ENCODE measurements around the gene CARMIL1.
"Not testable (repeated sequence)": the region's sequence is repeated elsewhere in the genome, so short reads cannot be mapped to it uniquely, and the experiment has no call there.

CARMIL1 gene

DNA sequence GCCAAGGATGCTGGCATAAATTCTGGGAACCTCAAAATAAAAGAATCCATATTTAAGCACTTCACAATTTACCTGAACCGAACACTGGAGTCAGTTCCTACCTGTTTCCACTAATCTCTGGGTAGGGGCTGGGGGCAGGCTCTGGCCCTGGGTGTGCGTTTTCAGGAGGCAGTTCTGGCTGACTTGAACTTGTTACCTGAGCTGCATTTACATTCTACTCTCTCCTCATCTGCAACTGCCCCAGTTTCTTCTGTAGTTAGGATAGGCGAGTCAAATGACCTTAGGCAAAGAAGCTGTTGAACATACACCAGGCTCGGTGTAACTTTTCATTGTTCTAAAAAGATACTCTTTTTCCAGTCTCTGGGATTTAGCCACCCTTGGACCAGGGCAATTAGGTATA is 13.2 kb downstream of the CARMIL1 start:
- Mint-ChIP-seq H3K27me3 (no peaks in the 10 kb centered on the region), H3K9me3 (no peaks in the 10 kb centered on the region), H3K4me3 (no peak overlapping the region), H3K4me1 (peaks cover 52% of the 10 kb centered on the region), H3K27ac (no peak overlapping the region), H3K36me3 (peaks cover 2% of the 10 kb centered on the region)

DNA sequence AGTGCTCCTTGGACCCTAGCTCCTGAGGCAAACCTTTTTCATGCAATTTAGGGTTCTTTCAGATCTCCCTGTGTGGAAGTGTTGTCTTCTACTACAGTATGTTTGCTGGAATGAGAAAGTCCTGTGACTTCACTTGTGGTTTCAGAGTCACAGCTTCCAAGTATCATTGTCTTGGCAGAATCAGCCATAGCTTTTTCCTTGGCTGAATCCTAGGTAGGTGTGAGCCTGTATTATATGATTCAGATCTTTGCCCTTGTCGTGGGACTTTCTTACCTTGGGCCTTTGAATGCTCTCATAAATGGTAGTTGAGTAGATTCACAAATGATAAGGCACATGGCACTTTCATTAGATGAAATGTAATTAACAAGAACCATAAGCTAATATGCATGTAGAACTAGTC is 16.5 kb downstream of the CARMIL1 start:
- Mint-ChIP-seq H3K4me3 (no peak overlapping the region), H3K4me1 (peaks cover 50% of the 10 kb centered on the region), H3K36me3 (peaks cover 2% of the 10 kb centered on the region), H3K27ac (peak overlapping the region; percentile 8), H3K27me3 (no peaks in the 10 kb centered on the region), H3K9me3 (no peaks in the 10 kb centered on the region)

DNA sequence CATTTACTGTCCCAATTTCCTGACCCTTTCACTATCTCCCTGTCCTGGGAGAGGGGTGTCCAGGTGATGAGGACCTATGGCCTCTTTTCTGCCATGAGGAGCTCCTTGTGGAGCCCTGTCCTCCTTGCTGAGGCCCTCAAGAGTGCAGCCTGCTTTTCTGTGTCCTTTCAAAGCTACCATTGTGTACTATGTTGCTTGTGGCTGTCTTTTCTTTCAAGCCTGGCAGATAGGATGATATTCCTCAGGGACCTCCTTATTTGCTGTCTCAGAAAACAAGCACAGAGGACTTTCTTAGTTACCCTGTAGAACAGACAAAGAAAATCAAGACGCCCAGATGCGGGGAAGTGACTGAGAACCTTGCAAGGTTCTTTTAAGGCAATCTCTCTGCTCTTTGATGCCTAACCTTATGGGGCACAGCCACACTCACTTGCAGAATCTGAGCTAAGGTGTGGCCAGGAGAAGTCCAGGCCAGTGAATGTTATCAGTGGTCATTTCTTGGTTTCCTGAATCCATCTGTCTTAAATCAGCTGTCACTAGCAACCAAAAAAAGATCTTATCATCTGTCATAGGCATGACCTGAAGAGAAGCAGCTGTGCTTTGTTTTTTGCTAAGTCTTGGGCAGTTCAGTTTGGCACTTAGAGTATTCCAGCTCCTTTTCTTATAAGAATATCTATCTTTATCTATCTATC is 17.2 kb downstream of the CARMIL1 start:
- Mint-ChIP-seq H3K27ac (no peak overlapping the region), H3K36me3 (peaks cover 2% of the 10 kb centered on the region), H3K4me1 (peaks cover 54% of the 10 kb centered on the region), H3K27me3 (no peaks in the 10 kb centered on the region), H3K4me3 (no peak overlapping the region), H3K9me3 (no peaks in the 10 kb centered on the region)

DNA sequence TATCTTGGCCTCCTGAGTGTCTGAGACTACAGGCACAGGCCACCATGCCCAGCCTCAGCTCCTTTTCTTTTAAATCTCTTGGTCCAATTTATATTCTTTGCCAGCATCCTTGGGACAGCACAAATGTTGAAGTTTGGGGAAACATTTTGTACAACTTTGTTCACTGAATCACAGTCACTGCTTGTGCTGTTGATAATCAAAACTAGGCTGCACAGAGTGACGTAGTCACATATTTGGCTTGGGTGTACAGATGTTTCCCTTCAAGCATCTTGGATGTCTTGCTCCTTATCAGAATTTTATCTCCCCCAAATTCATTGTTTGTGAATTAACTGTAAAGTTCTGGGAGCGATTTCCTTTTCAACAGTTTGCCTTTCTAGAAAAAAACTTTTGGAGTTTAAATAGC is 17.9 kb downstream of the CARMIL1 start:
- H3K27me3 Mint-ChIP-seq: no peaks in the 10 kb centered on the region
- H3K36me3 Mint-ChIP-seq: peaks cover 2% of the 10 kb centered on the region
- H3K4me1 Mint-ChIP-seq: peaks cover 54% of the 10 kb centered on the region
- H3K9me3 Mint-ChIP-seq: no peaks in the 10 kb centered on the region
- H3K27ac Mint-ChIP-seq: no peak overlapping the region
- H3K4me3 Mint-ChIP-seq: no peak overlapping the region

DNA sequence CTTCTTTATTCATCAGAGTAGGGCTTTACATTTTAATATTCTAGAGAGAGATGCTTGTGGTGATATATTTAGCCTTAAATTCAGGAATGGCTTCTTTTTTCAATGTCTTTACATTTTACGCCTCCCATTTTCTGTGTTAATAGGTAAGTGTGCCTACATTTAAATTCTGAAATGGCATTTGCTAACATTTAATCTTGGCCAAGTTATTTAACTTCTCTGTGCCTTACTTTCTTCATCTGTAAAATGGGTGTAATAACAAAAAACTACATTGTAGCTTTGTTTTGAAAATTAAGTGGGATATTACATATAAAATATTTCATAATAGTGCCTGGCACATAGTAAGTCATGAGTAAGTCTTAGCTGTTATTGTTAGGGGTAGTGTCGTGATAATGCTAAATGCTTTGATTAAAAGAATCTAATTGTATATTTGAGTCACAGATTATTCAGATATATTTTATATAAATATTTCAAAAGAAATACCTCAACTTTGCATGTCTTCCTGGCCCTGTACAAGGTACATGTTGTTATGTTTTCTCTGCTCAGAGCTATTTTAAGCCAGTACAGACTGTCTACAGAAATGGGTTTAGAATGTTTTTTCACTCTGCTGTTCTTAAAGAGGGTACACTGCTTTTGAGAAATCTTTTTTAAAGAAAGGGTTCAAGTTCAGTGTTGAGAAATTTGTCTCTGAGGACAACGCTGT is 18.8 kb downstream of the CARMIL1 start:
- Mint-ChIP-seq H3K27me3 (no peaks in the 10 kb centered on the region), H3K36me3 (peaks cover 2% of the 10 kb centered on the region), H3K9me3 (no peaks in the 10 kb centered on the region), H3K4me1 (peaks cover 56% of the 10 kb centered on the region), H3K4me3 (no peak overlapping the region), H3K27ac (no peak overlapping the region)

DNA sequence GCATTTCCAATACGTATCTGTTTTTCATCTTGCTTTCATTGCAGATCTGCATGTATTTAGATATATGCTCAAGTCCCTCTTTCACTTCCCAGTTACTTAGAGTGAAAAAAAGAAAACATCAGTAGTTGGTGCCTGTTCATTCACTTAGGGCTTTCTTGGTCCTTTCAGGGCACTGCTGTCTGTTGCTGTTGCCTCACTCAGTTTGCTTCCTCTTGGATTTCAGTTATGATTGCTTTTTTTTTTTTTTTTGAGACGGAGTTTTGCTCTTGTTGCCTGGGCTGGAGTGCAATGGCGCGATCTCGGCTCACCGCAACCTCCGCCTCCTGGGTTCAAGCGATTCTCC is 19.3 kb downstream of the CARMIL1 start:
- peaks cover 58% of the 10 kb centered on the region for H3K4me1 Mint-ChIP-seq
- H3K27me3 Mint-ChIP-seq, H3K27ac Mint-ChIP-seq, H3K9me3 Mint-ChIP-seq, H3K36me3 Mint-ChIP-seq, H3K4me3 Mint-ChIP-seq: not testable (repeated sequence)

DNA sequence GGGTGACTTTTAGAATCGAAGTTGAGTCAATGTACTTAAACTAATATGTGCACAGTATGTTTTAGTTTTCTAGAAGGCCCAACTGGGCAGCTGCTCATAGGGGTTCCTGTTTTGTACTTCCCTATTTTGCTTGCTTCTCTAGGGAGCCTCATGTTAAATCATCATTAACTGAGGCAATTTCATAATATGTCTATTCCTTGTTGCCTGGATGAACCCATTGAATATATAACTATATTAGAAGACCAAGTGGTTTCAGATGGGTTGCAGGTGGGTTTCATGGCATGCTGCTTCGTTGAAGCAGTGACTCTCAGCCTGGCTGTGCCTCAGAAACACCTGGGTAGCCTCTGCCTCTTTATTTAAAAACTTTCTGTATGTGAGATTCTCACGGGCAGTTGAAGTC is 22.2 kb downstream of the CARMIL1 start:
- no peaks in the 10 kb centered on the region for H3K36me3 Mint-ChIP-seq
- H3K27me3 Mint-ChIP-seq: no peaks in the 10 kb centered on the region
- no peak overlapping the region for H3K27ac Mint-ChIP-seq
- no peak overlapping the region for H3K4me3 Mint-ChIP-seq
- peaks cover 55% of the 10 kb centered on the region for H3K4me1 Mint-ChIP-seq
- no peaks in the 10 kb centered on the region for H3K9me3 Mint-ChIP-seq

DNA sequence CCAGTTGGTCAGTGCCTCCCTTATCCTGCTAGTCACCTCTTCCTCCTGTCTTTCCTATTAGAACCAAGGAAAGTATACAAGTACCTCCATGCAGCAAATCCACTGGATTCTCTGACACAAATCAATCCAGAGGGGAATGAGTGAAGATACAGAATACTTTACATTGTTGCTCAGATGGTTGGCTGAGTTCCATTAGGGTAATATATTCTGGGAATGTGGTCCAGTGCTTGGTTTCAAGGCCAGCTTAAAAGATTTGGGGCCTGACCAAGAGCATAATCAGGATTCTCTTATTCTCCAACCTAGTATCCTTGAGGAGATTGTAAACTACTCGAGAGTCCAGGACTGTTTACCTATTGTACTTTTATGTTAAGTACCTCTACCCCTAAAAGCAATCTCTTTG is 23.0 kb downstream of the CARMIL1 start:
- no peak overlapping the region for H3K27ac Mint-ChIP-seq
- H3K4me1 Mint-ChIP-seq: peaks cover 50% of the 10 kb centered on the region

DNA sequence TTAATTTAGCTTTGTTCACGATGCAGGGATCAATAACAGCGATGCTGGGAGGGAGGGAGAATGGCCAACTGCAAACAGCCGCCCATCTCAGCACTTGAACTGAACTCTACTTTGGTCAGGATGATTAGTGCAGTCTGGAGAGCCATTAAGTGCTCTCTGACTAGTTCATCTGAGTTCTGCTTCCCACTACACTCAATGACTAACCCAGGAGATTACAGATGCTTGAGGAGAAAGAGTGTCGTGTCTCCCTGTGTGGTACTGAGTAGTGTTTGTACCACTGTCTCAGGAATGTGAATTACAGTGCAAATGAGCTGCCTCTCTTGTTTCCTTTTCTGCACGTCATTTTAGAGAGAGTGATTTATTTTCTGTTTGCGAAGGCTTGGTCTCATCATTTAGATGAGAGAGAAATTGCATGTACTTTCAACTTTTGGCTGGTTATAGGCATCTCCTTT is 23.5 kb downstream of the CARMIL1 start:
- H3K27me3 Mint-ChIP-seq: no peaks in the 10 kb centered on the region
- H3K4me1 Mint-ChIP-seq: peaks cover 48% of the 10 kb centered on the region
- H3K9me3 Mint-ChIP-seq: no peaks in the 10 kb centered on the region
- no peak overlapping the region for H3K27ac Mint-ChIP-seq
- no peak overlapping the region for H3K4me3 Mint-ChIP-seq
- H3K36me3 Mint-ChIP-seq: no peaks in the 10 kb centered on the region

More for the DNA sequence above, 23.0 kb downstream of the CARMIL1 start:
- Mint-ChIP-seq H3K9me3 (no peaks in the 10 kb centered on the region), H3K36me3 (no peaks in the 10 kb centered on the region), H3K27me3 (no peaks in the 10 kb centered on the region), H3K4me3 (no peak overlapping the region)

DNA sequence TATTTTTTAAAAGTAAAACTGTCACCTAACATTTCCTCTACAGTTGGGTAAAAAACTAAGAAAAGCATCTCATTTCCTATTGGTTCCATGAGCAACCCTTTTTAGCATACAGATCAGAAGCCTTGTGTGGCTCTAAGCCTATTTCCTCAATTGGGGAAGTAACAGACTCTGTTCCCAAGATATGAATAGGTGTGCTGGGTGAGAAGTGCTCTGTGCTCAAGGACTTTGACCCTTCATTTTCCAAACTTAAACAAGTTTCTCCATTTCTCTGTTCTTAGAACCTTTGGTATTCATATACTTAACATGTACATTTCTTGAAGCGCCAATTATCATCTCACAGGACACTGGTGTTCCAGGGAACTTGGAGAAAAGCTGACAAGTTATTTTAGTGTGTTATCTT is 24.1 kb downstream of the CARMIL1 start:
- no peaks in the 10 kb centered on the region for H3K36me3 Mint-ChIP-seq
- peaks cover 45% of the 10 kb centered on the region for H3K4me1 Mint-ChIP-seq
- H3K27me3 Mint-ChIP-seq: no peaks in the 10 kb centered on the region
- no peak overlapping the region for H3K27ac Mint-ChIP-seq
- H3K9me3 Mint-ChIP-seq: no peaks in the 10 kb centered on the region
- H3K4me3 Mint-ChIP-seq: no peak overlapping the region

DNA sequence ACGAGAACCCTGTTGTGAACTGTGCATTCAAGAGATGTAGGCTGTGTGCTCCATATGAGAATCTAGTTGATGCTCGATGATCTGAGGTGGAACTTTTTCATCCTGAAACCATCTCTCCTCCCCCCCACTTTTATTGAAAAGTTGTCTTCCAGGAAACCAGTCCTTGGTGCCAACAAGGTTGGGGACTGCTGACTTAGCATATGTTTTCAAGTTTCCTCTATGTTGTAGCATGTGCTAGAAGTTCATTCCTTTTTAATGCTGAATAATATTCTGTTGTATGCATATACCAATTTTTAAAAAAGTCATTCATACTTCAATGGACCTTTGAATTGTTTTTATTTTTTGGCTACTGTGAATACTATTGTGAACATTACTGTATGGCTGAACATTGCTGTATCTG is 27.2 kb downstream of the CARMIL1 start:
- Mint-ChIP-seq H3K27me3 (no peaks in the 10 kb centered on the region), H3K36me3 (no peaks in the 10 kb centered on the region), H3K27ac (no peak overlapping the region), H3K9me3 (no peaks in the 10 kb centered on the region), H3K4me1 (peaks cover 54% of the 10 kb centered on the region), H3K4me3 (no peak overlapping the region)

DNA sequence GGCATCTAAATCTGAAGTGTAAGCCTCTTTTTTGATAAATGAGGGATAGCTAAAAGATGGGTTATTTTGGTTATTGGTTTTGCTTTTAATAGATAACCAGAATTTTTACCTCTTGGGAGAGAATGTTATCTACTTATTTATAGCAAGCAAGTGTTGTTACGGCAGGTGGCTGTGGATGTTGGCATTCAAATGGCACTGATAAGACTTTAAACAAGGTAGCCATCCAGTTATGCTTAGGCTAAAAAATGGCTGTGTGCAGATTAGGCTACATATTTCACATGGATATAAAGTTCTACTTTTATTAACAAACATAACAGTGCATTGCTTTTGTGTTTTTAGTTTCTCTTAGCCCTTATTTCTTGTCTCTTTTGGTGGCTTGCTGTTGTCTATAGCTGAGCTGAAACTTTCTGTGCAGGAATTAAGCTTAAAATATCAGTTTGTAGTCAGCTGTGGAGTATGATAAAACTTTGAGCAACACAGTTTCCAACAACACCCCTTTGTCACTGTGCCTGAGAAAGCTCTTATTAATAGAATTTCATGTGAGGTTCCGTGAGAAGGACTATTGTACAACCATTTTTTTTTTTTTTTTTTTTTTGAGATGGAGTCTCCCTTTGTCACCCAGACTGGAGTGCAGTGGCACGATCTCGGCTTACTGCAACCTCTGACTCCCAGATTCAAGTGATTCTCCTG is 28.8 kb downstream of the CARMIL1 start:
- no peak overlapping the region for H3K4me3 Mint-ChIP-seq
- H3K36me3 Mint-ChIP-seq: no peaks in the 10 kb centered on the region
- H3K27ac Mint-ChIP-seq: no peak overlapping the region
- no peaks in the 10 kb centered on the region for H3K27me3 Mint-ChIP-seq
- H3K4me1 Mint-ChIP-seq: peaks cover 55% of the 10 kb centered on the region
- no peaks in the 10 kb centered on the region for H3K9me3 Mint-ChIP-seq

DNA sequence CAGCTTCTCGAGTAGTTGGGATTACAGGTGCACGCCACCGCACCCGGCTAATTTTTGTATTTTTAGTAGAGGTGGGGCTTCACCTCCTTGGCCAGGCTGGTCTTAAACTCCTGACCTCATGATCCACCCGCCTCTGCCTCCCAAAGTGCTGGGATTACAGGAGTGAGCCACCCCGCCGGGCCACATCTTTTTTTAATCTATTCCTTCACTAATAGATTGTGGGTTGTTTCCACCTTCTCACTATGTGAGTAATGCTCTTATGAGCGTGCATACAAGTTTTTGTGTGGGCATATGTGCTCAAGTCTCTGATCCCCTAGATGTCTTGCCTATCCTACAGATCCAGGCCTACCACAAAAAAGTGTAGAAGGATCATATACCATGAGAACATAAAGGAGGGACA is 30.7 kb downstream of the CARMIL1 start:
- no peak overlapping the region for H3K27ac Mint-ChIP-seq
- H3K36me3 Mint-ChIP-seq: no peaks in the 10 kb centered on the region
- peaks cover 54% of the 10 kb centered on the region for H3K4me1 Mint-ChIP-seq
- H3K4me3 Mint-ChIP-seq: no peak overlapping the region
- H3K27me3 Mint-ChIP-seq: no peaks in the 10 kb centered on the region
- H3K9me3 Mint-ChIP-seq: no peaks in the 10 kb centered on the region

DNA sequence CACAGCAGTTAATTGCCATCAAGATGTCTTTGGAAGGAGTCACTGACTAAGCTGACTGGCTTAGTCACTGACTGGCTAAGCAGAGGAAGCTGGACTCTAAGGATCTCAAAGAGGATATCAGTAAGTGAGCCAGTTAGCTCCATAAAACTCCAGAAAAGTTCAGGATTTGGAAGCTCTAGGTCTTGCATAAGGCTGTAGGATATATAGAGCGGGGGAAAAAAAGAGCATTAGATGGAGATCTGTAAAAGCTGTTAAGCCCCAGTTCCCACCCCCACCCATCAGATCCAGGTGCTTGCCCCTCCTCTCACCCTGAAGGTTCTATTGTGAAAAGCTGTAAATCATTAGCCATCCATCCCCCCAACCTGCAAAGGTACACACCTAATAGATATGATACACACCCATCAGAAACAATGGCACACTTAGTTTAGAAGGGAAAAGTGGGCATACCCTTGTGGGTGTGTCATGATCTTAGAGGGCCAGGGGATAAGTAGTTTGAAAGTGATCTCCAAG is 32.2 kb downstream of the CARMIL1 start:
- Mint-ChIP-seq H3K27ac (no peak overlapping the region), H3K9me3 (no peaks in the 10 kb centered on the region), H3K4me1 (peaks cover 46% of the 10 kb centered on the region), H3K27me3 (no peaks in the 10 kb centered on the region), H3K36me3 (no peaks in the 10 kb centered on the region), H3K4me3 (no peak overlapping the region)

DNA sequence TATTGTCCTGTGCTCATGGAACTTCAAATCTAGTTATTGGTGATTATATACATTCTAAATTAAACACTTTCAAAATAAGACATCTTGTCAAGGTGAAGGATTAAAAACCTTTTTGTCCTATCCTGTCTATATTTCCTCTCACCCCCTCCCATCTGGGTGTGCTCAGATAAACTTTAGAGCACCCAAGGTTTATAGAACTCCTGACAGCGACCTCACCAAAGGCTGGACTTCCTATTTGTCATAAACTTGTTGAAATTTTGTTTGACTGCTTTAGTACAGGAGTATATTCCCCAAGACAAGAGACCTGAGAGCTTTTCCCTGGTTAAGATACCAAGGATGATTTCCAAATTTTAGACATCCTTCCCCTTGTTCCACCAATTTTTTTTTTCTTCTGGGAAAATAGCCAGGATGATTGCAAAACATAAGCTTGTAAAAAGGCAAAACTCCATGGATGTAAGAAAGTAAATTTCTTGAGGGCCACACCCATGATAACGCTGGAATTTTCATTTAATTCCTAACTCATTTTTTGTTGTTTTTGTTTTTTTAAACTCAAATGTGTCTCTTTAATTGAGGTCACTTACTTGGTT is 33.0 kb downstream of the CARMIL1 start:
- Mint-ChIP-seq H3K27me3 (no peaks in the 10 kb centered on the region), H3K4me1 (peaks cover 43% of the 10 kb centered on the region), H3K27ac (no peak overlapping the region), H3K4me3 (no peak overlapping the region), H3K36me3 (no peaks in the 10 kb centered on the region), H3K9me3 (no peaks in the 10 kb centered on the region)

DNA sequence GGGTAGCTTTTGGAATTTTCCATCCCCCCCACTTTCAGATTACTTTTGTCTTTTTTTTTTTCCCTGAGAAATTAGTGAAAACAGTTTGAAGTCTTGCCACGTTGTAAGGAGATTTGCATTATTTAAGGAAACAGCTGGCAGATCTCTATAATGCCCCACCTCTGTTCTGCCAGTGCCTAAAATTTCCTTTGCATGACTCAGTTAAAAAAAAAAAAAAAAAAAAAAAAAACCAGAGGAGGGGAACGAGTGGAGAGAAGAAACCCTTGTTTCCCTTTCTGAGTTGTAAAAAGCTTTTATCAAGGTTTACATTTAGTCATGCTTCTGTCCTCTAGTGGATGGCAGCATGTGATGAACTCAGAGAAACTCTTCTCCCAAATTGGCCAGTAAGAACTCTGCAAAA is 33.5 kb downstream of the CARMIL1 start:
- H3K36me3 Mint-ChIP-seq: no peaks in the 10 kb centered on the region
- no peaks in the 10 kb centered on the region for H3K27me3 Mint-ChIP-seq
- H3K9me3 Mint-ChIP-seq: no peaks in the 10 kb centered on the region
- no peak overlapping the region for H3K27ac Mint-ChIP-seq
- peaks cover 39% of the 10 kb centered on the region for H3K4me1 Mint-ChIP-seq
- H3K4me3 Mint-ChIP-seq: no peak overlapping the region
